ENCODE results near the gene AOAH. TPM values are rescaled to one million over a fixed set of nuclear protein-coding genes. Genes with fewer than 3 reads are reported as not detected.
"Not testable (repeated sequence)": the region's sequence is repeated elsewhere in the genome, so short reads cannot be mapped to it uniquely, and the experiment has no call there.

Gene AOAH
- total RNA-seq, 1 donor from 2014 or later: not detected

DNA sequence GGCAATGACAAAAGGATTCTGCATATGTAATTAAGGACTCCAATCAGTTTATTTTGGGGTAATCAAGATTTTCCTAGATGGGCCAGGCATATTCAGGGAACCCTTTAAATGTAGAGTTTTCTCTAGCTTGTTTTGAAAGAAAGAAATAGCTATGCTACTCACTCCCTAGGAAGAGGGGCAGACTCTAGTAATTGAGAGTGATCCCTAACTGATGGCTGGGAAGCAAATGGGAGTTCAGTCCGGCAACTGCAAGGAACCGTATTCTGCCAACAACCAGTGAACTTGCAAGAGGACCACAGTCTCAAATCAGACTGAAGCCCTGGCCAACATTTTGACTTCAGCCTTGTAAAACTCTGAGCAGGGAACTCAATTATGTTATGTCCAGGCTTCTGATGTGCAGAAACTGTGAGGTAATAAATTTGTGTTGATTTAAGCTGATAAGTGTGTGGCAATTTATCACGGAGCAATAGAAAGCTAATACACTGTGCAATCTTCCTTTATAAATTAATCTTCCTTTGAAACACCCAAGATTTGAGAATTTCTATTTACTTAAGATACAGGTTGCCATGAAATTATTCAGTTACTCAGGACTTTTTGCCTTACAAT lies 14.0 kb downstream of the AOAH start:
- Mint-ChIP-seq H3K4me3 (ENCODE audit: unreplicated experiment) (no peak overlapping the region), H3K36me3 (ENCODE audit: unreplicated experiment) (peaks cover 2% of the 10 kb centered on the region), H3K9me3 (ENCODE audit: unreplicated experiment) (peaks cover 7% of the 10 kb centered on the region), H3K4me1 (ENCODE audit: unreplicated experiment) (no peaks in the 10 kb centered on the region), H3K27ac (ENCODE audit: unreplicated experiment) (no peak overlapping the region), H3K27me3 (ENCODE audit: unreplicated experiment) (peaks cover 31% of the 10 kb centered on the region)
- no peak for DNase-seq (ENCODE audit: extremely low spot score, unreplicated experiment)
- TF ChIP-seq, protein P1, sequence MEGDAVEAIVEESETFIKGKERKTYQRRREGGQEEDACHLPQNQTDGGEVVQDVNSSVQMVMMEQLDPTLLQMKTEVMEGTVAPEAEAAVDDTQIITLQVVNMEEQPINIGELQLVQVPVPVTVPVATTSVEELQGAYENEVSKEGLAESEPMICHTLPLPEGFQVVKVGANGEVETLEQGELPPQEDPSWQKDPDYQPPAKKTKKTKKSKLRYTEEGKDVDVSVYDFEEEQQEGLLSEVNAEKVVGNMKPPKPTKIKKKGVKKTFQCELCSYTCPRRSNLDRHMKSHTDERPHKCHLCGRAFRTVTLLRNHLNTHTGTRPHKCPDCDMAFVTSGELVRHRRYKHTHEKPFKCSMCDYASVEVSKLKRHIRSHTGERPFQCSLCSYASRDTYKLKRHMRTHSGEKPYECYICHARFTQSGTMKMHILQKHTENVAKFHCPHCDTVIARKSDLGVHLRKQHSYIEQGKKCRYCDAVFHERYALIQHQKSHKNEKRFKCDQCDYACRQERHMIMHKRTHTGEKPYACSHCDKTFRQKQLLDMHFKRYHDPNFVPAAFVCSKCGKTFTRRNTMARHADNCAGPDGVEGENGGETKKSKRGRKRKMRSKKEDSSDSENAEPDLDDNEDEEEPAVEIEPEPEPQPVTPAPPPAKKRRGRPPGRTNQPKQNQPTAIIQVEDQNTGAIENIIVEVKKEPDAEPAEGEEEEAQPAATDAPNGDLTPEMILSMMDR (IDR thresholded peaks at IDR 0.05): no peak

DNA sequence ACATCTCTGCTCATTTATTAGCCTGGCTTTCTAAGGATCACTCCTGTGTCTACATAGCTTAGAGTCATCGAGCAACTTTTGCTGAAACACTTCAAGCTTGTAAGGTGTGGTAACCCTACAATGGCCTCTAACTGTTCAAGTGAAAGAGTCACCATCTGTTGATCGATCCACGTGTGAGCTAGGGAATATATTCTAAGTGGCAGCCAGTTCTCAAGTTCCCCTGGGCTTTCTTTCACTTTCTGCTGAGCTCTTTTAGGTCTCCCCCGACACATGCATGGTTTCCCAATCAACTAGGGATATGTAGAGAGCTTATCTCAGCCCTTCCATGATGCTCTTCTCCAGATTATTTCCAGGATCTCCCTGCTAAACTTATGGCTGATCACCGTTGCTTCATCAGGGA lies 15.5 kb downstream of the AOAH start:
- H3K36me3 Mint-ChIP-seq (ENCODE audit: unreplicated experiment): peaks cover 2% of the 10 kb centered on the region
- no peak overlapping the region for H3K4me3 Mint-ChIP-seq (ENCODE audit: unreplicated experiment)
- H3K4me1 Mint-ChIP-seq (ENCODE audit: unreplicated experiment): no peaks in the 10 kb centered on the region
- H3K27me3 Mint-ChIP-seq (ENCODE audit: unreplicated experiment): peaks cover 34% of the 10 kb centered on the region
- no peak overlapping the region for H3K27ac Mint-ChIP-seq (ENCODE audit: unreplicated experiment)
- DNase-seq (ENCODE audit: extremely low spot score, unreplicated experiment): no peak
- peaks cover 7% of the 10 kb centered on the region for H3K9me3 Mint-ChIP-seq (ENCODE audit: unreplicated experiment)
- TF ChIP-seq, protein P1 (IDR thresholded peaks at IDR 0.05): no peak

DNA sequence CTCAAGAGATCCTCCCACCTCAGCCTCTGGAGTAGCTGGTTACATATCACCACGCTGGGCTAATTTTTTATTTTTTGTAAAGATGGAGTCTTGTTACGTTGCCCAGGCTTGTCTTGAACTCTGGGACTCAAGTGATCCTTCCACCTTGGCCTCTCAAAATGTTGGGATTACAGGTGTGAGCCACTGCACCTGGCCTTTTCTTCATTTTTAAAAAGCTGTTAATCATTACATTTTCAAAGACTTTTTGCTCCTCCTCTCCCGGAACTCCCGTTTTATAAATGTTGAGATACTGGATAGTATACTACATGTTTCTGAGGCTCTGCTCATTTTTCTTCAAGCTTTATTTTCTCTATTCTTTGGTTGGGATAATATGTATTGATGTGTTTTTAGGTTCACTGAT lies 16.4 kb downstream of the AOAH start:
- TF ChIP-seq, protein P1 (IDR thresholded peaks at IDR 0.05): no peak

DNA sequence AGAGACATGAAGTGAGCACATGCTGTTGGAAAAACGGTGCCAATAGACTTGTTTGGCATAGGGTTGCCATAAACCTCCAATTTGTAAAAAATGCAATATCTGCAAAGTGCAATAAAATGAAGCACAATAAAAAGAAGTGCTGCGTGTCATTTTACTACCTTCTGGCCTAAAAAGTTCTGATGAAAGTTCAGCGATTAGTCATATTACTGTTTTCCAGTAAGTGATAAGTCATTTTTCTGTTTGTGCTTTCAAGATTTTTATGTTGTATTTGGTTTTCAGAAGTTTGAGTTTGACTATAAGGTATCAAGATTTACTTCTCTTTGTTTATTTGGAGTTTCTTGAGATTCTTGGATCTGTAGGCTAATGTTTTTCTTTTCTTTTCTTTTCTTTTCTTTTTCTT lies 16.8 kb downstream of the AOAH start:
- Mint-ChIP-seq H3K36me3 (ENCODE audit: unreplicated experiment) (peaks cover 2% of the 10 kb centered on the region), H3K27ac (ENCODE audit: unreplicated experiment) (no peak overlapping the region), H3K4me1 (ENCODE audit: unreplicated experiment) (no peaks in the 10 kb centered on the region), H3K9me3 (ENCODE audit: unreplicated experiment) (peaks cover 7% of the 10 kb centered on the region), H3K27me3 (ENCODE audit: unreplicated experiment) (peaks cover 38% of the 10 kb centered on the region), H3K4me3 (ENCODE audit: unreplicated experiment) (no peak overlapping the region)
- DNase-seq (ENCODE audit: extremely low spot score, unreplicated experiment): no peak
- TF ChIP-seq, protein P1 (IDR thresholded peaks at IDR 0.05): no peak

More for the DNA sequence above, 16.4 kb downstream of the AOAH start:
- Mint-ChIP-seq H3K27me3 (ENCODE audit: unreplicated experiment) (peaks cover 35% of the 10 kb centered on the region), H3K9me3 (ENCODE audit: unreplicated experiment) (peaks cover 7% of the 10 kb centered on the region), H3K4me1 (ENCODE audit: unreplicated experiment) (no peaks in the 10 kb centered on the region), H3K4me3 (ENCODE audit: unreplicated experiment) (no peak overlapping the region), H3K27ac (ENCODE audit: unreplicated experiment) (no peak overlapping the region), H3K36me3 (ENCODE audit: unreplicated experiment) (peaks cover 2% of the 10 kb centered on the region)
- no peak for DNase-seq (ENCODE audit: extremely low spot score, unreplicated experiment)

DNA sequence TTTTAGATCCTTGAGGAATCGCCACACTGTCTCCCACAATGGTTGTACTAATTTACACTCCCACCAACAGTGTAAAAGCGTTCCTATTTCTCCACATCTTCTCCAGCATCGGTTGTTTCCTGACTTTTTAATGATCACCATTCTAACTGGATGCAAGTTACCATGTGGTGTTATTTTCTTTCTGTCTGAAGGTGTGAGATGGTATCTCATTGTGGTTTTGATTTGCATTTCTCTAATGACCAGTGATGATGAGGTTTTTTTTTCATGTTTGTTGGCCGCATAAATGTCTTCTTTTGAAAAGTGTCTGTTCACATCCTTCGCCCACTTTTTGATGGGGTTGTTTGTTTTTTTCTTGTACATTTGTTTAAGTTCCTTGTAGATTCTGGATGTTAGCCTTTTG lies 20.4 kb downstream of the AOAH start:
- not testable (repeated sequence) for H3K4me3 Mint-ChIP-seq (ENCODE audit: unreplicated experiment); H3K27ac Mint-ChIP-seq (ENCODE audit: unreplicated experiment); DNase-seq (ENCODE audit: extremely low spot score, unreplicated experiment); H3K36me3 Mint-ChIP-seq (ENCODE audit: unreplicated experiment); H3K9me3 Mint-ChIP-seq (ENCODE audit: unreplicated experiment); H3K4me1 Mint-ChIP-seq (ENCODE audit: unreplicated experiment)
- H3K27me3 Mint-ChIP-seq (ENCODE audit: unreplicated experiment): peaks cover 47% of the 10 kb centered on the region

DNA sequence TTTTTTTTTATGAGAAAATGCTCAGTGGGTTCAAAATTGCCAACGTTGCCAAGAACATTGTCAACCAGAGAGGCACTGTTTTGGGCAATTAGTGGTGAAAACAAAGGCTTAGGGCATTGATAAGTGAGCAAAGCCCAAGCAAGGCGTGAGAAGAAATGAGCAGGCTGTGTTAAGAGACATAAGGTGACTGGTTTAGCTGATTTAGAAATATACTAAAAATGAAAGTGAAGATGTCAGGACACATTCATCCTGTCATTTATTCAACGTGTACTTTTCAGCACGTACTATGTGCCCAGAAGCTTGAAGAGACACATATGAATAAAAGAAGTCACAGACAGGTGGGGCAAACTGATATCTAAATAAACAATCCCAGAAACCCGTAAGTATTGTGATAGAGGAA lies 31.8 kb downstream of the AOAH start:
- Mint-ChIP-seq H3K4me3 (ENCODE audit: unreplicated experiment) (no peak overlapping the region), H3K27me3 (ENCODE audit: unreplicated experiment) (peaks cover 30% of the 10 kb centered on the region), H3K27ac (ENCODE audit: unreplicated experiment) (no peak overlapping the region), H3K36me3 (ENCODE audit: unreplicated experiment) (no peaks in the 10 kb centered on the region), H3K9me3 (ENCODE audit: unreplicated experiment) (no peaks in the 10 kb centered on the region), H3K4me1 (ENCODE audit: unreplicated experiment) (no peaks in the 10 kb centered on the region)
- TF ChIP-seq, protein P1 (IDR thresholded peaks at IDR 0.05): no peak
- DNase-seq (ENCODE audit: extremely low spot score, unreplicated experiment): no peak
